GM19463 (cell line): ENCODE data around the gene COX5A.

Experiments
- ATAC-seq: cut with Tn5 transposase; IDR thresholded peaks from one replicate; pipeline ENCODE4 v1.9.1; 2021; ENCODE audit warnings: mild to moderate bottlenecking, moderate library complexity; ENCODE audit not compliant: unreplicated experiment

COX5A gene

GRCh38 chr15:74873036-74873755 is 64.7 kb downstream of the COX5A start, which contains the start of gene SCAMP2:
Gene SCAMP2, minus strand, starts transcription at chr15:74873365. Its CDS starts 110 bp downstream, at chr15:74873255.
- ATAC-seq: peak; percentile 73

DNA sequence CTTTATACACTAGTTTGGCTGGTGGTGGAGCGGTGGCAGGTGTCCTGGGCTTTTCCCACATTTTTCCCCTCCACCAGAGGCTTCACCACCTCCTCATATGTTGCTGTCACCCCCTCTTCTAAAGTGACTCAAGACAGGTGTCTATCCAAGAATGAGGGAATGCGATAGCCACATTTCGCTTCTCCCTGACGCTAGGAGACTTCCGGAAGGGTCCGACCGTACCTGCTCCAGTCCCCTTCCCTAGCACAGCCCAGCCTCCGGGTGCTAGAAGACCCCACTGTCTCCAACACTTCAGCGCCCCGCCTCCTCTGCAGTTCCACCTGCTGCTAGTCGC is 65.2 kb downstream of the COX5A start:
- ATAC-seq: no peak

GRCh38 chr15:74870436-74871215 is 67.2 kb downstream of the COX5A start:
- ATAC-seq: no peak
